Measurements from ENCODE around the gene KCTD17.
A peak's percentile ranks its signal among the peaks of the same experiment; 100 is the strongest.

KCTD17 gene

GRCh38 chr22:37033605-37034430 lies 17.7 kb upstream of the KCTD17 start:
- no peak for TF ChIP-seq CTCF (conservative IDR thresholded peaks at IDR 0.05; ENCODE audit: low read depth, low read length)
- no peak for DNase-seq (ENCODE audit: low read depth)
- H3K4me3 ChIP-seq (ENCODE audit: low read length): no peak overlapping the region

- TF ChIP-seq CTCF (conservative IDR thresholded peaks at IDR 0.05; ENCODE audit: low read depth, low read length): no peak
- no peak for DNase-seq (ENCODE audit: low read depth)
- no peak overlapping the region for H3K4me3 ChIP-seq (ENCODE audit: low read length)
Measured at GRCh38 chr22:37036655-37037377, 14.7 kb upstream of the KCTD17 start.

- no peak for TF ChIP-seq CTCF (conservative IDR thresholded peaks at IDR 0.05; ENCODE audit: low read depth, low read length)
- DNase-seq (ENCODE audit: low read depth): no peak
- no peak overlapping the region for H3K4me3 ChIP-seq (ENCODE audit: low read length)
Measured at GRCh38 chr22:37037669-37038068, 13.9 kb upstream of the KCTD17 start.

- TF ChIP-seq CTCF (conservative IDR thresholded peaks at IDR 0.05; ENCODE audit: low read depth, low read length): no peak
- no peak for DNase-seq (ENCODE audit: low read depth)
- H3K4me3 ChIP-seq (ENCODE audit: low read length): no peak overlapping the region
Measured at GRCh38 chr22:37039466-37039865, 12.1 kb upstream of the KCTD17 start.

GRCh38 chr22:37043209-37043827 lies 8.2 kb upstream of the KCTD17 start:
- no peak overlapping the region for H3K4me3 ChIP-seq (ENCODE audit: low read length)
- no peak for DNase-seq (ENCODE audit: low read depth)
- TF ChIP-seq CTCF (conservative IDR thresholded peaks at IDR 0.05; ENCODE audit: low read depth, low read length): no peak

GRCh38 chr22:37043828-37044538 lies 7.6 kb upstream of the KCTD17 start:
- TF ChIP-seq CTCF (conservative IDR thresholded peaks at IDR 0.05; ENCODE audit: low read depth, low read length): peak; percentile 72
- no peak for DNase-seq (ENCODE audit: low read depth)
- H3K4me3 ChIP-seq (ENCODE audit: low read length): no peak overlapping the region

Measured in retinal pigment epithelial cell (primary cell).